GM06990 (cell line): Measurements from ENCODE around the gene TEX11.

Experiments used
- DNase-seq: peaks from one replicate; pipeline ENCODE4 v3.0.0-alpha.2; 2011; ENCODE audit not compliant: insufficient read length; ENCODE audit errors: extremely low read depth
- H3K27me3 ChIP-seq: replicated peaks from 2 replicates; pipeline ENCODE4 v1.6.0; 2011; ENCODE audit warnings: low read length; ENCODE audit not compliant: control insufficient read depth, insufficient read depth
- H3K36me3 ChIP-seq: 2 replicates; pipeline ENCODE4 v1.5.1; 2011; ENCODE audit warnings: low read length; ENCODE audit not compliant: control insufficient read depth, insufficient read depth
- H3K4me3 ChIP-seq: replicated peaks from 2 replicates; pipeline ENCODE4 v1.5.1; 2011; ENCODE audit warnings: low read depth, mild to moderate bottlenecking, control low read depth, low read length
- TF ChIP-seq, protein P1 (sequence below): IDR thresholded peaks from 2 replicates; pipeline ENCODE4 v1.5.1; 2011; ENCODE audit warnings: low read length, control low read depth, mild to moderate bottlenecking, inconsistent platforms; ENCODE audit not compliant: insufficient read depth, poor library complexity, severe bottlenecking

The TEX11 gene

GRCh38 chrX:70488856-70489255 lies 419.7 kb downstream of the TEX11 start:
- Histone ChIP-seq H3K4me3 (no peak overlapping the region), H3K36me3 (no peaks in the 10 kb centered on the region), H3K27me3 (no peaks in the 10 kb centered on the region)
- TF ChIP-seq, protein P1, sequence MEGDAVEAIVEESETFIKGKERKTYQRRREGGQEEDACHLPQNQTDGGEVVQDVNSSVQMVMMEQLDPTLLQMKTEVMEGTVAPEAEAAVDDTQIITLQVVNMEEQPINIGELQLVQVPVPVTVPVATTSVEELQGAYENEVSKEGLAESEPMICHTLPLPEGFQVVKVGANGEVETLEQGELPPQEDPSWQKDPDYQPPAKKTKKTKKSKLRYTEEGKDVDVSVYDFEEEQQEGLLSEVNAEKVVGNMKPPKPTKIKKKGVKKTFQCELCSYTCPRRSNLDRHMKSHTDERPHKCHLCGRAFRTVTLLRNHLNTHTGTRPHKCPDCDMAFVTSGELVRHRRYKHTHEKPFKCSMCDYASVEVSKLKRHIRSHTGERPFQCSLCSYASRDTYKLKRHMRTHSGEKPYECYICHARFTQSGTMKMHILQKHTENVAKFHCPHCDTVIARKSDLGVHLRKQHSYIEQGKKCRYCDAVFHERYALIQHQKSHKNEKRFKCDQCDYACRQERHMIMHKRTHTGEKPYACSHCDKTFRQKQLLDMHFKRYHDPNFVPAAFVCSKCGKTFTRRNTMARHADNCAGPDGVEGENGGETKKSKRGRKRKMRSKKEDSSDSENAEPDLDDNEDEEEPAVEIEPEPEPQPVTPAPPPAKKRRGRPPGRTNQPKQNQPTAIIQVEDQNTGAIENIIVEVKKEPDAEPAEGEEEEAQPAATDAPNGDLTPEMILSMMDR: no peak
- no peak for DNase-seq

GRCh38 chrX:70485466-70485865 lies 423.0 kb downstream of the TEX11 start:
- no peaks in the 10 kb centered on the region for H3K36me3 ChIP-seq

DNA sequence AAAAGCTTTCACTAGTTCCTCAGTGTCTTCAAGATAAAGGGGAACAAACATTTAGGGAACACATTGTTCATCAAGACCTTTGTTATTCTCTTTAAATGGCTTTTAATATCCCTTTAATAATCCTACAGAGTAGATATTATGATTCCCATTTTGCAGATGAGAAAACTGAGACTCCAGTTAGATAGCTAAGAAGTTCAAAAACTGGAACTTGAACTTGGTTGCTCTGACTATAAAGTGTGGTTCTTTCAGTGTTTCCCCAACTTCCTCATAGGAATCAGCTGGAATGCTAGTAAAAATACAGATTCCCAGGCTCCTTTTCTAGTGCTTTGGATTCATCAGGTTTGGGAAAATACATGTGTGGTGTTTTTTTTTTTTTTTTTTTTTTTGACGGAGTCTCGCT lies 426.2 kb downstream of the TEX11 start:
- TF ChIP-seq, protein P1: no peak
- DNase-seq: no peak
- Histone ChIP-seq H3K4me3 (no peak overlapping the region), H3K36me3 (no peaks in the 10 kb centered on the region), H3K27me3 (no peaks in the 10 kb centered on the region; the same call in none of the 2 replicates)

More at GRCh38 chrX:70485466-70485865, 423.0 kb downstream of the TEX11 start:
- Histone ChIP-seq H3K4me3 (no peak overlapping the region), H3K27me3 (no peaks in the 10 kb centered on the region)
- TF ChIP-seq, protein P1: no peak
- DNase-seq: no peak

- DNase-seq: no peak
- Histone ChIP-seq H3K4me3 (no peak overlapping the region), H3K36me3 (no peaks in the 10 kb centered on the region), H3K27me3 (no peaks in the 10 kb centered on the region; the same call in none of the 2 replicates)
- TF ChIP-seq, protein P1: no peak
These were observed 426.8 kb downstream of the TEX11 start for GRCh38 chrX:70481471-70482270.

DNA sequence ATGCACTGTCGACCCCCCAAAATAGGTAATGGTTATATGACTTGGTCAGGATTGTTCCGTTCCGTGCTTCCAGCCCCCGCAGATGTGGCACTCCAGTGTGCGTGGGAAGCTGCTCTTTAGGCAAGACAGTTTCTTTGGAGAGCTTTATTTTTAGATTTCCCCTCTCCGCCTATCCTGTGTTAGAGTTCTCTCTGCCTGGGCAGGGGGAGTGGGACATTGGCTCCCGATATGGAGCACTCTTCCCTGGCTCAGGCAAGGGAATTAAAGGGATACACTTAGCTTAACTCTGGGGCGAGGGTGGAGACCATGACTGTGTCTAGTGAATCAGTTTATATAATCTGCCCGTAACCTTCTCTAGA lies 427.9 kb downstream of the TEX11 start:
- TF ChIP-seq, protein P1: no peak
- H3K4me3 ChIP-seq: no peak overlapping the region
- no peaks in the 10 kb centered on the region for H3K36me3 ChIP-seq
- no peak for DNase-seq
- H3K27me3 ChIP-seq: no peaks in the 10 kb centered on the region; the same call in none of the 2 replicates
